ENCODE measurements around the gene METRNL.

The METRNL gene

GRCh38 chr17:83123896-83124801 is 44.7 kb downstream of the METRNL start:
- Histone ChIP-seq H3K27me3 (replicated peaks in 2 of 5; ENCODE audit: control insufficient read depth in 4 of 5, insufficient read depth in 5 of 5, low read length in 4 of 5) (no peaks in the 10 kb centered on the region), H3K9me3 (ENCODE audit: control extremely low read depth in 1 of 5, control insufficient read depth in 4 of 5, insufficient read depth in 2 of 5, low read depth in 1 of 5, low read length in 4 of 5) (peaks cover 0 to 2% (median 0%) of the 10 kb centered on the region in 5 experiments), H3K36me3 (ENCODE audit: control insufficient read depth in 4 of 4, insufficient read depth in 4 of 4, low read length in 3 of 4) (no peaks in the 10 kb centered on the region), H3K4me3 (ENCODE audit: control insufficient read depth in 1 of 7, extremely low read depth in 1 of 7, insufficient read depth in 4 of 7, low read depth in 2 of 7, low read length in 6 of 7) (no peak overlapping the region), H3K4me1 (ENCODE audit: control extremely low read depth in 1 of 4, control insufficient read depth in 4 of 4, insufficient read depth in 4 of 4, low read length in 3 of 4) (peaks cover 3 to 45% (median 37%) of the 10 kb centered on the region in 4 experiments), H3K27ac (ENCODE audit: insufficient read depth in 1 of 2, low read depth in 1 of 2, low read length in 2 of 2, poor library complexity in 1 of 2, severe bottlenecking in 2 of 2) (no peak overlapping the region)
- ChIA-PET CTCF (interaction anchor here (1.0 to 4.0 kb wide), 2 partner anchors 76 to 160 kb away, joined by 3 to 19 read pairs; no protein-coding TSS in a partner anchor), POLR2A (interaction anchor here (0.6 to 3.3 kb wide), 6 partner anchors 40 to 154 kb away, joined by 3 to 34 read pairs (median 3); no protein-coding TSS in a partner anchor)
- DNase-seq: peak; percentile 61 to 86 (median 85)
- 84% methylated on average over 22 of the region's 25 CpGs for WGBS (ENCODE audit: insufficient coverage)

DNA sequence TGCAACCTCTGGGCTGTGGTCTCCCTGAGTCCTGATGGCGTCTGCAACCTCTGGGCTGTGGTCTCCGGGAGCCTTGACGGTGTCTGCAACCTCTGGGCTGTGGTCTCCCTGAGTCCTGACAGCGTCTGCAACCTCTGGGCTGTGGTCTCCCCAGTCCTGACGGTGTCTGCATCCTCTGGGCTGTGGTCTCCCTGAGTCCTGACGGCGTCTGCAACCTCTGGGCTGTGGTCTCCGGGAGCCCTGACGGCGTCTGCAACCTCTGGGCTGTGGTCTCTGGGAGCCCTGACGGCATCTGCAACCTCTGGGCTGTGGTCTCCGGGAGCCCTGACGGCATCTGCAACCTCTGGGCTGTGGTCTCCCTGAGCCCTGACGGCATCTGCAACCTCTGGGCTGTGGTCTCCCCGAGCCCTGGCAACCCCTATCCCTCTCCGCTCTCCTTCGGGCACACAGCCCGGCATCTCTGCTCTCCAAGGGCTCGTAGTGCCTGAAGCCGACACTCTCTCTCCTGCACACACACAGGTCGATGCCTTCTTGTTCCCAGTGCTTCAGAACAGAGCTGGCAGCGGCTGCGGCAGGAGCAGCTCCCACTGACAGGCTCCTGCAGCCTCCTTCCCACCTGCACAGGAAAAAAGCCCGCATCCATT is 45.6 kb downstream of the METRNL start:
- Histone ChIP-seq H3K36me3 (ENCODE audit: control insufficient read depth in 4 of 4, insufficient read depth in 4 of 4, low read length in 3 of 4) (no peaks in the 10 kb centered on the region), H3K4me3 (ENCODE audit: control insufficient read depth in 1 of 7, extremely low read depth in 1 of 7, insufficient read depth in 4 of 7, low read depth in 2 of 7, low read length in 6 of 7) (peak overlapping the region in 1 of 7 experiments; percentile 1), H3K4me1 (ENCODE audit: control extremely low read depth in 1 of 4, control insufficient read depth in 4 of 4, insufficient read depth in 4 of 4, low read length in 3 of 4) (peaks cover 3 to 39% (median 32%) of the 10 kb centered on the region in 4 experiments), H3K27ac (ENCODE audit: insufficient read depth in 1 of 2, low read depth in 1 of 2, low read length in 2 of 2, poor library complexity in 1 of 2, severe bottlenecking in 2 of 2) (no peak overlapping the region), H3K27me3 (replicated peaks in 2 of 5; ENCODE audit: control insufficient read depth in 4 of 5, insufficient read depth in 5 of 5, low read length in 4 of 5) (no peaks in the 10 kb centered on the region), H3K9me3 (ENCODE audit: control extremely low read depth in 1 of 5, control insufficient read depth in 4 of 5, insufficient read depth in 2 of 5, low read depth in 1 of 5, low read length in 4 of 5) (peaks cover 0 to 2% (median 0%) of the 10 kb centered on the region in 5 experiments)
- peak; percentile 77 to 94 (median 94) for DNase-seq
- CTCF ChIA-PET: interaction anchor here (0.7 to 4.0 kb wide), 6 partner anchors 30 to 162 kb away, joined by 3 to 19 read pairs (median 3); no protein-coding TSS in a partner anchor
- 47% methylated on average over 19 of the region's 24 CpGs for WGBS (ENCODE audit: insufficient coverage)
- POLR2A ChIA-PET: interaction anchor here (0.7 to 3.3 kb wide), 4 partner anchors 44 to 239 kb away, joined by 3 to 34 read pairs (median 3); no protein-coding TSS in a partner anchor

- POLR2A ChIA-PET: interaction anchor here (0.7 to 3.3 kb wide), 4 partner anchors 45 to 240 kb away, joined by 3 to 34 read pairs (median 3); no protein-coding TSS in a partner anchor
Observed at GRCh38 chr17:83125515-83126274, 46.3 kb downstream of the METRNL start.

DNA sequence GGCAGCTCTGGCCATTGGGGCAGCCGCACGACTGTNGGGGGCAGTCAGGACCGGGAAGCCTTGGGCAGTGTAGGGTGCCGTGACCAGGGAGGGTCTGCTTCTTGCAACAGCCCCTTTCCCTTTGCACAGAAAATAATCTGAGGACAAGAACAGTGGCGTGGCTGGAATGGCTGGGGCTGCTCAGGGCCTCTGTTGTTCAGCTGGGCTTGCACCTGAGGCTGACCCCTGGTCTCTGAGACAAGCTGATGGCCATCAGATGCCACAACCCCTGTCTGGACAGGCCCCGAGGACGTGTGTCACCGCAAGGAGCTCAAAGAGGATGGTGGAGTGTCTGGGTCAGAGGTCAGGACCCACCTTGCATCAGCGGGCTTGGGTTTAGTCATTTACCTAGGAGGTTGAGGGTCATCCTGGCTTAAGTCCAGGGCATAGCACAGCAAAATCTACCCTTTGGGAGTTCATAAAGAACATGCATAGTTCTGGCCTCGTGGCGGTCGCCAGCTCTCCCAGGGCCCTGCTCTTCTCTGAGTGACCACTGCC is 46.9 kb downstream of the METRNL start:
- CTCF ChIA-PET: interaction anchor here (1.2 to 1.4 kb wide), 3 partner anchors 10 to 35 kb away, joined by 3 to 4 read pairs (median 3); no protein-coding TSS in a partner anchor
- POLR2A ChIA-PET: interaction anchor here (3.3 kb wide), 1 partner anchor 73 kb away, joined by 34 read pairs; no protein-coding TSS in a partner anchor
- no peaks in the 10 kb centered on the region for H3K36me3 ChIP-seq (ENCODE audit: control insufficient read depth in 4 of 4, insufficient read depth in 4 of 4, low read length in 3 of 4)
- H3K4me1 ChIP-seq (ENCODE audit: control extremely low read depth in 1 of 4, control insufficient read depth in 4 of 4, insufficient read depth in 4 of 4, low read length in 3 of 4): peaks cover 3 to 38% (median 25%) of the 10 kb centered on the region in 4 experiments
- no peak for DNase-seq
- H3K27me3 ChIP-seq (replicated peaks in 2 of 5; ENCODE audit: control insufficient read depth in 4 of 5, insufficient read depth in 5 of 5, low read length in 4 of 5): no peaks in the 10 kb centered on the region
- H3K9me3 ChIP-seq (ENCODE audit: control extremely low read depth in 1 of 5, control insufficient read depth in 4 of 5, insufficient read depth in 2 of 5, low read depth in 1 of 5, low read length in 4 of 5): peaks cover 0 to 2% (median 0%) of the 10 kb centered on the region in 5 experiments
- H3K4me3 ChIP-seq (ENCODE audit: control insufficient read depth in 1 of 7, extremely low read depth in 1 of 7, insufficient read depth in 4 of 7, low read depth in 2 of 7, low read length in 6 of 7): no peak overlapping the region
- no peak overlapping the region for H3K27ac ChIP-seq (ENCODE audit: insufficient read depth in 1 of 2, low read depth in 1 of 2, low read length in 2 of 2, poor library complexity in 1 of 2, severe bottlenecking in 2 of 2)
- 96% methylated on average over 12 of the region's 12 CpGs for WGBS (ENCODE audit: insufficient coverage)

More at GRCh38 chr17:83125515-83126274, 46.3 kb downstream of the METRNL start:
- 15% methylated on average over 19 of the region's 21 CpGs for WGBS (ENCODE audit: insufficient coverage)
- Histone ChIP-seq H3K36me3 (ENCODE audit: control insufficient read depth in 4 of 4, insufficient read depth in 4 of 4, low read length in 3 of 4) (no peaks in the 10 kb centered on the region), H3K27ac (ENCODE audit: insufficient read depth in 1 of 2, low read depth in 1 of 2, low read length in 2 of 2, poor library complexity in 1 of 2, severe bottlenecking in 2 of 2) (no peak overlapping the region), H3K4me3 (ENCODE audit: control insufficient read depth in 1 of 7, extremely low read depth in 1 of 7, insufficient read depth in 4 of 7, low read depth in 2 of 7, low read length in 6 of 7) (peak overlapping the region in 1 of 7 experiments; percentile 1), H3K27me3 (replicated peaks in 2 of 5; ENCODE audit: control insufficient read depth in 4 of 5, insufficient read depth in 5 of 5, low read length in 4 of 5) (no peaks in the 10 kb centered on the region), H3K4me1 (ENCODE audit: control extremely low read depth in 1 of 4, control insufficient read depth in 4 of 4, insufficient read depth in 4 of 4, low read length in 3 of 4) (peaks cover 3 to 32% (median 26%) of the 10 kb centered on the region in 4 experiments), H3K9me3 (ENCODE audit: control extremely low read depth in 1 of 5, control insufficient read depth in 4 of 5, insufficient read depth in 2 of 5, low read depth in 1 of 5, low read length in 4 of 5) (peaks cover 0 to 2% (median 0%) of the 10 kb centered on the region in 5 experiments)
- CTCF ChIA-PET: interaction anchor here (0.7 to 4.0 kb wide), 6 partner anchors 9 to 163 kb away, joined by 3 to 19 read pairs (median 3); no protein-coding TSS in a partner anchor
- peak; percentile 58 to 77 (median 76) for DNase-seq

DNA sequence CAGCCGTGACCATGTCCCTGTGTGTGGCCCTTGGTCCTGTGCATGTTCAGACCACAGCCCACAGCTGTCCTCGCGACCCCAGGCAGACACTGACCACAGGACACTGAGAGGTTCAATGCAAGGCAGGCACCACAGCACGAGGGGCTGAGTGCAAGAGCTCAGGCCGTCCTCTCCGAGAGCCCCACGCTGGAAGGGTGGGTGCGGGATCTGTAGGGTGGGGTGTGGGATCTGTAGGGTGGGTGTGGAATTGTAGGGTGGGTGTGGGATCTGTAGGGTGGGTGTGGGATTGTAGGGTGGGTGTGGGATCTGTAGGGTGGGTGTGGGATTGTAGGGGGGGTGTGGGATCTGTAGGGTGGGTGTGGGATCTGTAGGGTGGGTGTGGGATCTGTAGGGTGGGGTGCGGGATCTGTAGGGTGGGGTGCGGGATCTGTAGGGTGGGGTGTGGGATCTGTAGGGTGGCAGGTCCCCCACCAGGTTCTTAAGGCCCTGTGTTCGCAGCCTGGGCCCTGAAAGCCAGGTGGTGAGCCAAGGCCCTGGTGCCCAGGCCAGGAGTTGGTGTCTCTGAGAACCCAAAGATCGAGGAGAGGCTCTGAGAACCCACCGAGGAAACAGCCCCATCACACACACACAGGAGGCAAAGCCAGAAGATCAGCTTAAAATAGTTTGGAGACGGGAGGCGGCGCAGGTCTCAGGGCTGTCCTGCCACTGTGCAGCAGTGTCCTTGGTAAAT is 48.2 kb downstream of the METRNL start:
- no peaks in the 10 kb centered on the region for H3K27me3 ChIP-seq (replicated peaks in 2 of 5; ENCODE audit: control insufficient read depth in 4 of 5, insufficient read depth in 5 of 5, low read length in 4 of 5)
- ChIA-PET POLR2A (no interaction called here), CTCF (interaction anchor here (1.4 kb wide), 1 partner anchor 11 kb away, joined by 3 read pairs; no protein-coding TSS in a partner anchor)
- no peak overlapping the region for H3K4me3 ChIP-seq (ENCODE audit: control insufficient read depth in 1 of 7, extremely low read depth in 1 of 7, insufficient read depth in 4 of 7, low read depth in 2 of 7, low read length in 6 of 7)
- WGBS (ENCODE audit: insufficient coverage): 97% methylated on average over 11 of the region's 16 CpGs
- H3K27ac ChIP-seq (ENCODE audit: insufficient read depth in 1 of 2, low read depth in 1 of 2, low read length in 2 of 2, poor library complexity in 1 of 2, severe bottlenecking in 2 of 2): no peak overlapping the region
- no peak for DNase-seq
- no peaks in the 10 kb centered on the region for H3K36me3 ChIP-seq (ENCODE audit: control insufficient read depth in 4 of 4, insufficient read depth in 4 of 4, low read length in 3 of 4)
- peaks cover 0 to 35% (median 28%) of the 10 kb centered on the region in 4 experiments for H3K4me1 ChIP-seq (ENCODE audit: control extremely low read depth in 1 of 4, control insufficient read depth in 4 of 4, insufficient read depth in 4 of 4, low read length in 3 of 4)
- peaks cover 0 to 2% (median 0%) of the 10 kb centered on the region in 5 experiments for H3K9me3 ChIP-seq (ENCODE audit: control extremely low read depth in 1 of 5, control insufficient read depth in 4 of 5, insufficient read depth in 2 of 5, low read depth in 1 of 5, low read length in 4 of 5)

All from common myeloid progenitor, CD34-positive (primary cell).